Kidney epithelial cell (primary cell): ENCODE results near the gene ABHD12B. TPM values are rescaled to one million over a fixed set of nuclear protein-coding genes. Genes with fewer than 3 reads are reported as not detected.
"Not testable (repeated sequence)": the region's sequence is repeated elsewhere in the genome, so short reads cannot be mapped to it uniquely, and the experiment has no call there.

Experiments used
- DNase-seq: peaks from one replicate; pipeline ENCODE4 v3.0.0-alpha.2; 2010; ENCODE audit warnings: low read depth
- H3K27me3 ChIP-seq: 2 replicates; pipeline ENCODE4 v1.6.0; 2011; ENCODE audit warnings: low read length; ENCODE audit not compliant: control insufficient read depth, insufficient read depth
- H3K36me3 ChIP-seq: 2 replicates; pipeline ENCODE4 v1.5.1; 2011; ENCODE audit warnings: low read length; ENCODE audit not compliant: control insufficient read depth, insufficient read depth
- H3K4me3 ChIP-seq: 2 replicates; pipeline ENCODE4 v1.5.1; 2011; ENCODE audit warnings: low read depth, mild to moderate bottlenecking, control low read depth, low read length
- CTCF ChIP-seq: IDR thresholded peaks from 2 replicates; pipeline ENCODE4 v1.5.1; 2011; ENCODE audit warnings: mild to moderate bottlenecking, moderate library complexity, low read length, control low read depth, inconsistent platforms; ENCODE audit not compliant: insufficient read depth, poor library complexity, severe bottlenecking
- total RNA-seq: library from RNA; depleted of rRNA; stranded (reverse); fragments of >200 nt; gene quantifications from 2 replicates; pipeline ENCODE4 v1.2.3, GENCODE V29; 2015

ABHD12B gene
- total RNA-seq, 1 donor from 2014 or later = not detected

GRCh38 chr14:50917449-50917848 lies 45.6 kb downstream of the ABHD12B start:
- Histone ChIP-seq H3K36me3 (peaks cover 3% of the 10 kb centered on the region), H3K27me3 (no peaks in the 10 kb centered on the region), H3K4me3 (no peak overlapping the region)
- TF ChIP-seq CTCF = no peak
- DNase-seq = no peak

- not testable (repeated sequence) for H3K27me3 ChIP-seq, H3K36me3 ChIP-seq, H3K4me3 ChIP-seq, DNase-seq
Observed at GRCh38 chr14:50919524-50919923, 47.7 kb downstream of the ABHD12B start.

- no peak for TF ChIP-seq CTCF
- no peaks in the 10 kb centered on the region for H3K27me3 ChIP-seq
- H3K4me3 ChIP-seq = no peak overlapping the region
- H3K36me3 ChIP-seq = peaks cover 4% of the 10 kb centered on the region
- DNase-seq = peak; percentile 93
Observed at GRCh38 chr14:50920482-50921230, 48.8 kb downstream of the ABHD12B start.

- H3K27me3 ChIP-seq = no peaks in the 10 kb centered on the region
- H3K36me3 ChIP-seq = peaks cover 3% of the 10 kb centered on the region
- H3K4me3 ChIP-seq = no peak overlapping the region
- TF ChIP-seq CTCF = no peak
- DNase-seq = no peak
Observed at GRCh38 chr14:50922803-50923202, 51.0 kb downstream of the ABHD12B start.

GRCh38 chr14:50924236-50924635 lies 52.4 kb downstream of the ABHD12B start:
- no peak for TF ChIP-seq CTCF
- Histone ChIP-seq H3K36me3 (peaks cover 3% of the 10 kb centered on the region), H3K27me3 (no peaks in the 10 kb centered on the region), H3K4me3 (no peak overlapping the region)
- no peak for DNase-seq

GRCh38 chr14:50924843-50925242 lies 53.0 kb downstream of the ABHD12B start:
- no peak for DNase-seq
- Histone ChIP-seq H3K4me3 (no peak overlapping the region), H3K36me3 (peaks cover 3% of the 10 kb centered on the region), H3K27me3 (no peaks in the 10 kb centered on the region)
- TF ChIP-seq CTCF = no peak
